ENCODE data around the gene MSH2.

Gene MSH2

GRCh38 chr2:47457268-47457667, 54.3 kb downstream of the MSH2 start:
- no peak for TF ChIP-seq CTCF (IDR thresholded peaks at IDR 0.05; ENCODE audit: control insufficient read depth, extremely low read depth, insufficient read depth)
- H3K4me3 ChIP-seq (ENCODE audit: low read depth, low read length) = no peak overlapping the region
- no peak for DNase-seq (ENCODE audit: low read depth)

DNA sequence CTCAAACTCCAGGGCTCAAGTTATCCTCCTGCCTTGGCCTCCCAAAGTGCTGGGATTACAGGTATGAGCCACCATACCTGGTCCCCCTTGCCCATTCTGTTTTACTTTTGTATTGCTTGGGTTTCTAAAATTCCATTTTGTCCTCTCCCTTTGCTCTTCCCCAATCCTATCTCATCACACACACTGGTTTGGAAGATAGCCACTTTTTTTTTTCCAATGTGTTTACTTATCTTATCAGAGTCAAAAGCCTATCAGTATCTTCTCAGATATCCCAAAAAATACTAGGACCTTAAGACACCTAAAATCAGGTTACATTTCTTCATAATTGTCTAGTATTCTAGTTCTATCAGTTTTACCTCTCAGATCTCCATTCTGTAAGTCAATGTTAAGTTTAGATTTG, 56.1 kb downstream of the MSH2 start:
- no peak overlapping the region for H3K4me3 ChIP-seq (ENCODE audit: low read depth, low read length)
- TF ChIP-seq CTCF (IDR thresholded peaks at IDR 0.05; ENCODE audit: control insufficient read depth, extremely low read depth, insufficient read depth) = no peak
- DNase-seq (ENCODE audit: low read depth) = no peak

GRCh38 chr2:47460766-47461165, 57.8 kb downstream of the MSH2 start:
- H3K4me3 ChIP-seq (ENCODE audit: low read depth, low read length) = no peak overlapping the region
- no peak for DNase-seq (ENCODE audit: low read depth)
- no peak for TF ChIP-seq CTCF (IDR thresholded peaks at IDR 0.05; ENCODE audit: control insufficient read depth, extremely low read depth, insufficient read depth)

DNA sequence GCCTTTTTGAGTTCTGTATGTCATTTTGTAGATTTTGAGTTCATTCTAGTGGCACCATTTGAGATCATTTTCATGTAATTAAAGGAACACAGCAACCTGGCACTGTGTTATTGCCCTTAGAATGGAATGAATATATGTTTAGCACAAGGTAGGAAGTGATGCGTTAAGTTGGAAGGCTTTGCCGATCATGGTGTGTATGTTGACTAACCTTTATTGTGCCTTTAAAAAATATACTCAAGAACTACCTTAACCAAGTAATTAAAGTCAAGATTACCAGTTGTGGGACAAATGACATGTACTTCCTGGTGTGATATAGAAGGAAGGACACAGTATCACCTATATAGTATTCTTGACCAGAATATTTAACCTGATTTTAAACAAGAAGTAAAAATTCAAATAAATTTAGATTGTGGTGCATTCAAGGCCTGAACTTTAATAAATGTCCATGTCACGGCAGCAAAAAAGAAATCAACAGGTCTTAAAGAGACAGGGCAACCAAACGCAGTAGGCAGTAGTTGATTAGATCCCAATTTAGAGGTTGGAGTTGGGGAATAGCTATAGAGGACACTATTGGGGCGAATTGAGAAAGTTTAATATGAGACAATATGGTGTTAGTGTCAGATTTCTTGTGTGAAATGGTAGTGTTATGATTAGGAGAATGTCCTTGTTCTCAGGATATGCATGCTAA, 68.6 kb downstream of the MSH2 start:
- no peak for DNase-seq (ENCODE audit: low read depth)
- no peak overlapping the region for H3K4me3 ChIP-seq (ENCODE audit: low read depth, low read length)
- no peak for TF ChIP-seq CTCF (IDR thresholded peaks at IDR 0.05; ENCODE audit: control insufficient read depth, extremely low read depth, insufficient read depth)

DNA sequence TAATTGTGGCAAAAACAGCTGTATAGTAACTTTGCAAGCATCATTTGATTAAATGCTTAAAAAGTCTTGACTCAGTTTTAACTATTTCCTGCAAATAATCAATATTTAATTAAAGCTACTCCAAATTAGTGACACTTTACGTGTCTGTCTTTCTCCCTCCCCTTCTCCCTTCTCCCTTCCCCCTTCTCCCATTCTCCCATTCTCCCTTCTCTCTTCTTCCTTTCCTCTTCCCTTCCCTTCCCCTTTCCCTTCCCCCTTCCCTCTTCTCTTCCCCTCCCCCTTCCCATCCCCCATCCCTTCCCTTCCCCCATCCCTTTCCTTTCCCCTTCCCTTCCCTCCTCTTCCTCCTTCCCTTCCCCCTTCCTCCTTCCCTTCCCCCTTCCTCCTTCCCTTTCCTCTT, 76.9 kb downstream of the MSH2 start:
- H3K4me3 ChIP-seq (ENCODE audit: low read depth, low read length) = no peak overlapping the region
- TF ChIP-seq CTCF (IDR thresholded peaks at IDR 0.05; ENCODE audit: control insufficient read depth, extremely low read depth, insufficient read depth) = no peak
- no peak for DNase-seq (ENCODE audit: low read depth)

- no peak for DNase-seq (ENCODE audit: low read depth)
- TF ChIP-seq CTCF (IDR thresholded peaks at IDR 0.05; ENCODE audit: control insufficient read depth, extremely low read depth, insufficient read depth) = no peak
- H3K4me3 ChIP-seq (ENCODE audit: low read depth, low read length) = no peak overlapping the region
Observed at GRCh38 chr2:47483191-47483590, 80.2 kb downstream of the MSH2 start.

- no peak overlapping the region for H3K4me3 ChIP-seq (ENCODE audit: low read depth, low read length)
- DNase-seq (ENCODE audit: low read depth) = no peak
- no peak for TF ChIP-seq CTCF (IDR thresholded peaks at IDR 0.05; ENCODE audit: control insufficient read depth, extremely low read depth, insufficient read depth)
Observed at GRCh38 chr2:47484396-47484795, 81.4 kb downstream of the MSH2 start.

Data from LNCaP clone FGC (cell line).